Natural killer cell (primary cell): ENCODE results near the gene AQP6. TPM values are rescaled to one million over a fixed set of nuclear protein-coding genes. Genes with fewer than 3 reads are reported as not detected.
A peak's percentile ranks its signal among the peaks of the same experiment; 100 is the strongest.

Source experiments
- ATAC-seq, 3 donors: fragments of 150-1000 bp in 2 of 3; fragments of 200-7000 bp in 1 of 3; cut with Tn5 transposase; 1 replicate in 1 of 3; 2 replicates in 2 of 3; pipeline ENCODE4 v1.10.0; 2021; ENCODE audit warnings: mild to moderate bottlenecking in 2 of 3, moderate library complexity in 2 of 3
- DNase-seq, 2 donors: peaks; one replicate each; pipeline versions ENCODE4 v3.0.0 to v3.0.0-alpha.2; 2013 to 2021; ENCODE audit warnings: mixed read lengths in 1 of 2
- H3K27ac ChIP-seq: one replicate; pipeline ENCODE4 v1.5.1; 2013; ENCODE audit warnings: mild to moderate bottlenecking, low read length
- H3K27me3 ChIP-seq: one replicate; pipeline ENCODE4 v1.6.1; 2013; ENCODE audit warnings: low read length; ENCODE audit not compliant: control insufficient read depth, insufficient read depth
- H3K36me3 ChIP-seq: one replicate; pipeline ENCODE4 v1.6.1; 2013; ENCODE audit warnings: low read length; ENCODE audit not compliant: control insufficient read depth, insufficient read depth
- H3K4me1 ChIP-seq: one replicate; pipeline ENCODE4 v1.6.1; 2013; ENCODE audit warnings: low read length; ENCODE audit not compliant: control insufficient read depth, insufficient read depth
- H3K4me3 ChIP-seq: one replicate; pipeline ENCODE4 v1.5.1; 2013; ENCODE audit warnings: low read length
- H3K9me3 ChIP-seq: one replicate; pipeline ENCODE4 v1.6.1; 2013; ENCODE audit warnings: low read length; ENCODE audit not compliant: control insufficient read depth, insufficient read depth
- H3K27ac Mint-ChIP-seq, 2 donors: one replicate each; pipeline ENCODE4 v1.8.0; 2022; ENCODE audit warnings: mild to moderate bottlenecking in 2 of 2, mixed read lengths in 2 of 2, moderate library complexity in 1 of 2
- H3K27me3 Mint-ChIP-seq, 2 donors: one replicate each; pipeline ENCODE4 v1.8.0; 2022; ENCODE audit warnings: low read depth in 2 of 2, mixed read lengths in 2 of 2
- H3K36me3 Mint-ChIP-seq: one replicate; pipeline ENCODE4 v1.8.0; 2022; ENCODE audit warnings: mixed read lengths
- H3K4me1 Mint-ChIP-seq, 2 donors: one replicate each; pipeline ENCODE4 v1.8.0; 2022; ENCODE audit warnings: mixed read lengths in 2 of 2
- H3K4me3 Mint-ChIP-seq: one replicate; pipeline ENCODE4 v1.8.0; 2022; ENCODE audit warnings: mild to moderate bottlenecking, moderate library complexity, mixed read lengths
- H3K9me3 Mint-ChIP-seq, 2 donors: one replicate each; pipeline ENCODE4 v1.8.0; 2022; ENCODE audit warnings: mixed read lengths in 2 of 2
- CTCF ChIP-seq: fragments of 200-600 bp; IDR thresholded peaks from one replicate; pipeline ENCODE4 v1.8.0; 2022; ENCODE audit warnings: antibody characterized with exemption
- WGBS: methylation state at CpG from one replicate; pipeline ENCODE4 v1.1.7; 2013; ENCODE audit warnings: missing lambda C conversion rate; ENCODE audit not compliant: insufficient coverage; 5-methylcytosine and 5-hydroxymethylcytosine counted together
- intact Hi-C: fragments of 100-400 bp; cut with micrococcal nuclease; formaldehyde crosslinking; loops from one replicate; pipeline ENCODE4 v1.14.2; 2022
- total RNA-seq, 4 donors: library from RNA; stranded (reverse); fragments of 120-200 nt in 1 of 4; gene quantifications; one replicate each; pipeline versions ENCODE4 v1.2.3 to v1.2.4, GENCODE V29; 2013 to 2022

The AQP6 gene
- total RNA-seq = not detected
- not detected for total RNA-seq (2013)

- DNase-seq (no peak), ATAC-seq (no peak)
- Mint-ChIP-seq H3K36me3 (no peaks in the 10 kb centered on the region), H3K4me3 (no peak within 1 kb of the TSS), H3K27ac (no peak within 1 kb of the TSS), H3K9me3 (no peaks in the 10 kb centered on the region), H3K4me1 (no peaks in the 10 kb centered on the region), H3K27me3 (no peaks in the 10 kb centered on the region)
- Histone ChIP-seq H3K4me3 (no peak within 1 kb of the TSS), H3K27ac (no peak within 1 kb of the TSS), H3K36me3 (no peaks in the 10 kb centered on the region), H3K9me3 (no peaks in the 10 kb centered on the region), H3K4me1 (peaks cover 2% of the 10 kb centered on the region), H3K27me3 (peaks cover 3% of the 10 kb centered on the region)
- intact Hi-C loops = no loop called here
- TF ChIP-seq CTCF = no peak
- 84% methylated on average over 18 of the region's 18 CpGs for WGBS
Measured at GRCh38 chr12:49972641-49973360, at the start of gene AQP6. Gene AQP6 (plus strand): TSS chr12:49972947. CDS start chr12:49973174, 227 bp downstream.

- peaks cover 0 to 5% of the 10 kb centered on the region in 2 donors for H3K27me3 Mint-ChIP-seq
- H3K4me3 ChIP-seq = no peak overlapping the region
- no peaks in the 10 kb centered on the region for H3K4me1 Mint-ChIP-seq
- intact Hi-C loops = no loop called here
- H3K9me3 Mint-ChIP-seq = no peaks in the 10 kb centered on the region
- no peaks in the 10 kb centered on the region for H3K36me3 ChIP-seq
- no peak overlapping the region for H3K27ac Mint-ChIP-seq
- H3K4me1 ChIP-seq = no peaks in the 10 kb centered on the region
- ATAC-seq (no peak), DNase-seq (no peak)
- no peak for TF ChIP-seq CTCF
- H3K9me3 ChIP-seq = no peaks in the 10 kb centered on the region
- H3K4me3 Mint-ChIP-seq = no peak overlapping the region
- no peak overlapping the region for H3K27ac ChIP-seq
- H3K27me3 ChIP-seq = no peaks in the 10 kb centered on the region
- WGBS = 97% methylated on average over 7 of the region's 7 CpGs
- no peaks in the 10 kb centered on the region for H3K36me3 Mint-ChIP-seq
Measured at GRCh38 chr12:49923035-49923644, 49.6 kb upstream of the AQP6 start.

- Mint-ChIP-seq H3K27me3 (peaks cover 0 to 5% of the 10 kb centered on the region in 2 donors), H3K4me3 (no peak overlapping the region), H3K27ac (no peak overlapping the region), H3K9me3 (no peaks in the 10 kb centered on the region), H3K36me3 (no peaks in the 10 kb centered on the region), H3K4me1 (no peaks in the 10 kb centered on the region)
- Histone ChIP-seq H3K27ac (no peak overlapping the region), H3K27me3 (no peaks in the 10 kb centered on the region), H3K4me1 (no peaks in the 10 kb centered on the region), H3K4me3 (no peak overlapping the region), H3K9me3 (no peaks in the 10 kb centered on the region), H3K36me3 (no peaks in the 10 kb centered on the region)
- intact Hi-C loops = no loop called here
- peak in 1 of 3 donors; percentile 24 for ATAC-seq
- WGBS = 86% methylated on average over 15 of the region's 15 CpGs
- no peak for TF ChIP-seq CTCF
- no peak for DNase-seq
Measured at GRCh38 chr12:49923880-49924556, 48.7 kb upstream of the AQP6 start.
